Measurements from ENCODE around the gene RBMXL2.

RBMXL2 gene
- 0 reads per million in 2 donors for total RNA-seq

DNA sequence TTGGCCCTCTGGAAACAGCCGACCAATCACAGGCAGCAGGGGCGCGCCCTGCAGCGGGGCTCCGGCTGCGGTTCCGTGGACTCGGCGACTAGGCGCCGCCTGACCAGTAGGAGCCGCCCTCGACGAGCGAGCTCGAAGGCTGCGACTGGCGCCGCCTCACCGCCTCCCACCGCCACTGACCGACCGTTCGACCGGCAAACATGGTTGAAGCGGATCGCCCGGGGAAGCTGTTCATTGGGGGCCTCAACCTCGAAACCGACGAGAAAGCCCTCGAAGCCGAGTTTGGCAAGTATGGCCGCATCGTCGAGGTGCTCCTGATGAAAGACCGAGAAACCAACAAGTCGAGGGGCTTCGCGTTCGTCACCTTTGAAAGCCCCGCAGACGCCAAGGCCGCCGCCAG, at the start of gene RBMXL2:
TSS of gene RBMXL2 (plus strand) at position 78 of the 400 bp plus-strand sequence. CDS start at position 201, 123 bp downstream.
- no peak for DNase-seq

DNA sequence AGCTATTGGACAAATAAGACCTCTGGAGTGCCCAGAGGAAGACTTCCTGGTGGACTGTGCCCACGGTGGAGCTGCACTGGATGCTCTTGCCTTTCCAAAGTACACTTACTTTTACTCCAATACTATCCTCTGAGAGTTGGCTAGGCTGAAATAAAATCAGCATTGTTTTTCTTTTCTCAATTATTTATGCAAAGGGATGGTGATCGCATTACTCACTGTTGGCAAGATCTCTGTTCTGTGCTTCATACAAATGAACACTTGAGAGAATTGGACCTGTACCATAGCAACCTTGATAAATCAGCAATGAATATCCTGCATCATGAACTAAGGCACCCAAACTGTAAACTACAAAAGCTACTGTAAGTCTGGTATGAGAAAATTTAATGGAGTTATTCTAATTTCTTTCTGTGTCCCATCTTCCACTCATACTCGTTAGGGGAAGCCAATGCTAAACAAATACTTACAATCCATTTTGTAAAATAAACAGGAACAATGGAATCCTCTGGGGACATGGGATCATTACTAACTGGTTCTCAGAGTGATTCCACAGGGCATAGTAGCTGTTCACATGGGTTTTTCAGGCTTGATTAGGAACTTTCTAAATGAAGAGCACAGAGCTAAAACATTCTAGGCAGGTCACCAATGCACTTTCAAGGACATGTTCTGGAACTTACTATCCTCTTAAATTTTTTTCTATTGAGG, 42.2 kb upstream of the RBMXL2 start:
- no peak for DNase-seq

DNA sequence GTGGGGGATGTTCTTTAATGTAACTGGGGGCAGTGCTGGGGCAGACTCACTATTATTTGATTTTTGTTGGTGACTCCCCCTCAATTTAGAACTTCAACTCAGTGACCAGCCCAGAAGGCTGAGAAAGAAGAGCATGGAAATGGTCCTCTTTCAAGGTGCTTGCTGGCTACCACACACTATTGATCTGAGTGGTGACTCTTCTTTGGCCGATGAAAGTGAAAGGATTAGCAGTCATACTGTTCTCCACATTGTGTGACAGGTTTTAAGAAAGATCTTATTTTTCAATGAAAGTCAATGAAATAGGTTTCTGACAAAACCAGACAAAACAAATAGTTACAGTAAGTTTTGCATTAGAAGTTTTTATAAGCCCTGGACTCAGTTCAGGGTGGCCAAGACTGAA, 38.6 kb upstream of the RBMXL2 start:
- DNase-seq: no peak

DNA sequence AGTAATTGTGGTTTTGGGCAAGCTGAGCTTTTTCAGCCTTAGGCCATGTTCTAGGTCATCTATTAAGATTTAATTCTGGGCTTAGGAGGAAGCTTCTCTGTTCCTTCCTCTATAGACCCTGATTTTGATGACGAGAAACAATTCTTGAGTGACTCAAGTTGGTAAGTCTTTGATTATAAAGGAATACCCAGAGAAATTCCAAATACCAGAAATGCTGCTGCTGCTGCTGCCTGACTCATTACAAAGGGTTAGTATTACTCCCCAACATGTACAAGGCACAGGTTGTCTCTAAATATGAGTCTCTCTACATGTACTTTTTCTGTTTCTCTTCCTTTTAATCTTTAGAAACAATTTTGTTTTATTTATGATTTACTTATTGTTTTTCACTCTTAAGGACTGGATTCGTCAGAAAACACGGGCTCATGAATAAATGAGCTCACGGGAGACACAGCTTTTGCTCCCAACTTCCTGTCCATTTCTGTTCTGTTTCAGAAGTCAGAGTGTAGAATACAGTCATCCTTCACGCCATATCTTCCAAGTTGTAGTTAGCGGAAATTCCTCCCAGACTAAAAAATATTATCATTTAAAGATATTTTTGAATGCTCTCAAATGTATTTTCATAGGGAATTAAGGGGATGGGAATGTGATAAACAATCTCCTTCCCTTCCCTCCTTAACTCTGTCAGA, 31.8 kb upstream of the RBMXL2 start:
- DNase-seq: no peak

DNA sequence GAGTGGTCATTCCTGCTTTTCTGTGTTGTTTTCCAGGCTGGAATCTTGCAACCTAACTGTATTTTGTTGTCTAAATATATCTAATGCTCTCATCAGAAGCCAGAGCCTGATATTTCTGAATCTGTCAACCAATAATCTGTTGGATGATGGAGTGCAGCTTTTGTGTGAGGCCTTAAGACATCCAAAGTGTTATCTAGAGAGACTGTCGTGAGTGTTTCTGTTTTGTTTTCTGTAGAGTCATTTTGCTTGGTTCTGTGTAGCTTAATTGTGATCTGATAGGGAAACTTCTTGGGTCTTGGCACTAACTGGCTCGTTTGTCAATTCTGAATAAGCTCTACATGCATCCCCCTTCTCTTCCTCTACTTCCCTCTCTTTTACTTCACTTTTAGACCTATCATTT, 31.2 kb upstream of the RBMXL2 start:
- DNase-seq: no peak

DNA sequence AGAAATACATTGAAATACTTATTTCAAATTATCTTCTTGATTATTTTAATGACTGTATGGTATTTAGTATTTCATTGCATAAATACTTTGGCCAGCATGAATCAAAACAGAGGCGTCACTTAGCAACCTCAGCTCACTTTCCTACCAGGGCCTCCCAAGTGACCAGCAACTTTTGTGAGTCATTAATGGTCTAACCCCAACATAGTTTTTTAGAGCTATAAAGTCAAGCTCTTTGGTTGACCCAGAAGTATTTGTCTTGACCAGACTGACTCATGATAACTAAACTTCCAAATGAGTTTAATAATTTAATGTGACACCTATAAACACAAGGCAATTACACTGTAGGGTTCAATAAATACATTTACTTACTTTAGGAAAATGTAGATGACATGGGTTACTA, 27.9 kb upstream of the RBMXL2 start:
- no peak for DNase-seq

DNA sequence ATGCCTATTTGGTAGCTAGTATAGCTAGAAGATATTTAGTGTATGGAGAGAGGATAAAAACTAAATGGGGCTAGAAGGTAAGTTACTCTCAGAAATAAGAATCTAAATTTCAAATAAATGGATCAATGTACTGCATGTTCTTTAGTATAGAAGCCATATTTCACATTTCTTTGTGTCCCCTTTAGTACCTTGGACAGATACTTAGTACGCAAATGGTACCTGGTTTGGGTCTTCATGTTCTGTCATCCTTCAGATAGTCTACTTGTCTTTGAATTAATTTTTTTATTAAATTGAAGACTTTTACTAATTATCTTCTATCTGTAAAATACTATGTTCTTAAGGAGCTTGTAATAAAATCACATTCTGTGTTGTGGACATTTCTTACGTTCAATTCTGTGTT, 26.3 kb upstream of the RBMXL2 start:
- DNase-seq: no peak

DNA sequence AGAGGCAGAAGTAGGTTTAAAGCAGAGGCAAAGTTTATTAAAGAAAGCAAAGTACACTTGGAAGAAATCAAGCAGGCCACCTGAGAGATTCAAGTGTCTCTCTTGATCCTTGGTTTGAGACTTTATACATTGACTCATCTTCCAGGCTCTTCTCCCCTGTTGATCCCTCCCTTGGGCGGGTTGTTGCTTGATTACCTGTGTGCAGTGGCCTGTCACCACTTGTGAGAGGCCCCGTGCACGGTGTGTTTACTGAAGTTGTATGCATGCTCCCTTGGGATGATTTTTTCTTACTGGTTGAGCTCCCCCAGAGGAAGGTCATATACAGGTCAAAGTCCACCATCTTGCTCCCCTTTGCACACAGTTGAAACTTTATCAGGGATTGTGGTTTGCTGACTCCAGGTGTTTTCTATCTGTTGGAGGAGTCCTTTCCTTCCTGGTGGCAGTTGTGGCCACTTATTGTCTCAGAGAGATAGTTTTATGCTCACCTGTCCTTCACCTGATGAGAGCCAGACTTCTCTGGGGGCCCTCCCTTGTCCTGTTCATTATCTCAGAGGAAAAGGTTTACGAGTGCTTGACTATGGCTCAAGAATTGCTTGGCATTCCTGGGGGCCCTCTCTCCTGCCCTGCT, 16.3 kb upstream of the RBMXL2 start:
- no peak for DNase-seq

DNA sequence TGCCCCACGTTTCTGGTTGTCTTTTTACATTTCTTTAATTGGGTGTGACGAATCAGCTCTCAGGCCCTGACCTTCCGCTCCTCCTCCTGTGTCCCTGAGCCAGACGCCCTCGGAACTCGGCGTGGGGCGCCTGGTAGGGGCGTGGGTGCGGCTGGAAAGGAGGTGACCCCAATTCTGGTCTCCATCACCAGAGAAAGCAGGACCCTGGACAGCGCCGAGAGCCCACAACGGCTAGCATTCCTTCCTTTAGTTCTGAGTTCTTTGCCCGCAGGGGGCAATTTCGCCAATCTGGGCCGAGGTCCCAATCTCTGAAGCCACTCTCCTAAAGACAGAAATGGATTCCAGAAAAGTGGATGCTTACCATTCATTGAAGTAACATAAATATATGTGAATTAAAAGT, 11.7 kb upstream of the RBMXL2 start:
- no peak for DNase-seq

DNA sequence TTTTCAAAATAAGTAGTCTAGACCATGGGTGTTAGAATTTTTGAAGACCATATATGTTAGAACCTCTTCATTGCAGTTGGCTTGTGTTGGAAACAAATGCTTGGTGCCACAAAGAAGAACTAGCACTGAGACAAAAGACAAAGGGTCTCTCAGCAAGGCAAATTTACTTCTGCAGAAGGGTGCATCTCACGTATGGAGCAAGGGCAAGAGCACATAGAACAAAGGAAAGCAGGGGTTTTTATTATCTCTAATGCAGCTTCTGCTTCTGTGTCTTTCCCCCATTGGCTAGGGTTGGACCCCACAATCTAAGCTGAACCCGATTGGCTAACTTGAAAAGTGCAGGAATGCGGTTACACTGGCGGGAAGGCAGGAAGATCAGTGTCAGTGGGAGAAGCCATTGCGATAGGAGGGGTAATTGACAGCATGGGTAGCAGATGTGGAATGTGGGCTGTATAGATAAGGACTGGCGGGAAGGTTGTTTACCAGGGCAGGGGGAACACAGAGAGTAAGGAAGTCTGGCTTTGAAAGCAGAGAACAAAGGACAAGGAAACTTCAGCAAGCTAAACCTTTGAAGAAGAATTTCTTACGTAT, 9.2 kb upstream of the RBMXL2 start:
- DNase-seq: no peak

DNA sequence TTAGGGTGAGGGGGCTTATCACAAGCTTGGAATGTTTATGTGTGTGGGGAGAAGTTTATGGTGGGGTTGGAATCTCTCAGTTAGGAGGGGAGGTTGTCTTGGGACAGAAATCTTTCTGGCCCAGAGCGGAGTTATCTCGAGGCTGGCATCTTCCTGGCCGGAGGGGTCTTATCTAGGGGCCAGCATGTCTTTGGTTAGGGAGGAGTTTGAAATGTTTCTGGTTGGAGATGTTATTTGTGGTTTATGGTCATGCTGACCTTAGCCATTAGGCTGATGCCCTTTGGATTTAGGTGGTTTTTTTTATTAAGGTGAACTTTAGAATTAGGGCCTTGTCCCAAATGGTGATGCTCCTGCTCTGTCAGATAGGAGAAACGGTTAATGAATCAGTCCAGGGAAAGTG, 7.9 kb upstream of the RBMXL2 start:
- no peak for DNase-seq

DNA sequence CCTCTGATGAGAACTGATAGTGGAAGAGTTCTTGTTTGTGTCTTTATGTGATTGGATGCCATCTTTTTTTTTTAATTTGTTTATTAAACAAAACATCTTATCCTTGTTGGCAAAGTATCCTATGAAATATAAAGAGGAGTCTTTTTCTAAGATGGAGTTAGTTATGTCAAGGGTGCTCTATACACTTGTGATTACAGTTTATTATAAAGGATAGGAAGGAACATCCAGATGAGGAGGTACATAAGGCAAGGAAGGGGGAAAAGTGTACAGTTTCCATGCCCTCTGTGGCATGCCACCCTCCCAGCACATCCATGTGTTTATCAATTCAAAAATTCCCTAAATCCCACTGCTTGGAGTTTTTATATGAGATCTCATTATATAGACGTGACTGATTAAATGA, 7.4 kb upstream of the RBMXL2 start:
- no peak for DNase-seq

DNA sequence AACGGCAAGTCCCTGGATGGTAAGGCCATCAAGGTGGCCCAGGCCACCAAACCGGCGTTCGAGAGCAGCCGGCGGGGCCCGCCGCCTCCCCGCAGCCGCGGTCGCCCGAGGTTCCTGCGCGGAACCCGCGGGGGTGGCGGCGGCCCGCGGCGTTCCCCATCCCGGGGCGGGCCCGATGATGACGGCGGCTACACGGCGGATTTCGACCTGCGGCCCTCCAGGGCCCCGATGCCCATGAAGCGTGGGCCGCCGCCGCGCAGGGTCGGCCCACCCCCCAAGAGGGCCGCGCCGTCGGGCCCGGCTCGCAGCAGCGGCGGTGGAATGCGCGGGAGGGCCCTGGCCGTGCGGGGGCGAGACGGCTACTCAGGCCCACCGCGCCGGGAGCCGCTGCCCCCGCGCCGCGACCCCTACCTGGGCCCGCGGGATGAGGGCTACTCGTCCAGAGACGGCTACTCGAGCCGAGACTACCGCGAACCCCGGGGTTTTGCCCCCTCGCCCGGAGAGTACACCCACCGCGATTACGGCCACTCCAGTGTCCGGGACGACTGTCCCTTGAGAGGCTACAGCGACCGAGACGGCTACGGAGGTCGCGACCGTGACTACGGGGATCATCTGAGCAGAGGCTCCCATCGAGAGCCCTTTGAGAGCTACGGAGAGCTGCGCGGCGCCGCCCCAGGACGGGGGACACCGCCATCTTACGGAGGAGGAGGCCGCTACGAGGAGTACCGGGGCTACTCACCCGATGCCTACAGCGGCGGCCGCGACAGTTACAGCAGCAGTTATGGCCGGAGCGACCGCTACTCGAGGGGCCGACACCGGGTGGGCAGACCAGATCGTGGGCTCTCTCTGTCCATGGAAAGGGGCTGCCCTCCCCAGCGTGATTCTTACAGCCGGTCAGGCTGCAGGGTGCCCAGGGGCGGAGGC, 792 bp downstream of the RBMXL2 start:
- no peak for DNase-seq

DNA sequence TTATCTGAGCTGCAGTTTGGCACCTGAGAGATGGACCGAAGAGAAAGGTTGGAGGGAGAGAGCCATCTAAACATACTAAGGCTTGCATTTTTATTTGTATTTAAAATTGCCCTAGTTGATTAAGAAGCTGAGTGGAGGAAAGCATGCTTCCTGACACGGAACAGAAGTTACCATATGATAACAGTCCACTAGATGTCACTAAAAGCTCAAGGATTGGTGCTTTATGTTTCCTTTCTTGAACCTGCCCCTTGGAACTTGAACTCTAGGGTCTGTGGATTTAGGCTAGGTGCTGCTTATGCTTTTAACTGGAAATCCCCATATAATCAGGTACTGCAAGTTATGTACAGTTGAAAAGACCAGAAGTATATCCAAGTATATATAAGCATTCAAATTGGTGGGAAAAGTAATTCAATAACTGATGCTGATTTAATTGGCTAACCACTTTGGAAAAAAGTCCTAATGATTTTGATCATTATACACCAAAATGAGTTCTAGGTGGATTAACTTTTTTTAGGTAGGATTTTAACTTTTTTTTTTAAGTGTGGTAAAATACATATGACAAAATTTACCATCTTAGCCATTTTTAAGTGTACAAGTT, 9.5 kb downstream of the RBMXL2 start:
- DNase-seq: no peak

DNA sequence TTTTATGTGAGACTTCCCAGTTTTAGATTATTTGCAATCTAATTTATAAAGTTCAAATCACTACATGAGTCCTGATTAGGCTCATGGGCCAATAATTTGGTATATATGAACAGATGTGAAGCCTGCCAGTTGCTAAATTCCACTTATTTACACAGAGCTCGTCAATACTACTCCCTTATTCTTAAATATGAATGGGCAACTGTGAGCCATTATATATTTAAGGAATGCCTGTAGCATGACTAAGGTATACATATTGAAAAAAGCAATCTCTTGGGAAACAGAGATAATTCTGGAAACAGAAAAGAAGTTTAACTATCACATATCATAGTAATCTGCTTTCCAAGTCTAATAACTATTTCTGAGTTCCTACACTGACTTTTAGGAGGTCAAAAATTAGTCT, 27.0 kb downstream of the RBMXL2 start:
- no peak for DNase-seq

DNA sequence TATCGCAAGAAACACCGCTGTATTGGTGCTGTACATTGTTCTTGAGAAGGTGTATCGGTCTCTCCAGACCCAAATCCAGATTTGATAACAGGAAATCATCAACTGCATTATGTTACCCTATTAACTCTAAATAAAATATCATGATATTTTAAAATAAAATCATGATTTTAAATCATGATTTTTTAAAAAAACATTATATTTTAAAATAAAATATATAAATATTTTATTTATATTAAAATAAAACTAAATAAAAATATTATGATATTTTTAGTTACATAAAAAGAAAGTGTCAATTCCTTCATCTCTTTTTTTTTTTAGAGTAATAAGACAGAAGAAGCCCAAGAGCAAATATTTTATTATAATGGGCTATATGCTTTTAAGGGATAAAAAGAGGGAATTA, 27.6 kb downstream of the RBMXL2 start:
- no peak for DNase-seq

DNA sequence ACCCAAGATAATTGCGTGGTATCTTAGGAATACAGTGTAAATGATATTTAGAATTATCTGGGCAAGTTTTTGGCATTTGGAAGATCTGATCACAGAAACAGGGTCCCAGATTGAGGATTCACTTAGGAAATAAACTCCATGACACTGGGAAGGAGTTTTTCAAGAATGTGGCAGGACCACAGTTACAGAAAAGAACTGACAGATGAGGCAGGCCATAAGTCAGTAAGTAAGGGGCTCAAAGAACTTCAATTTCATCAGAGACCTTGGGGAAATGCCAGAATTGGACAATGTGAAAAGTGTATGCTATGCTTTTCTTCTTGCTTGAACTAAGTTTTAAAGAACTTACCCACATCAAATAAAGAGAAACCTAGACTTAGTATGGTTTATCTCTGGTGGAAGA, 49.3 kb downstream of the RBMXL2 start:
- no peak for DNase-seq
